HG03108 (cell line): ENCODE results near the gene TSHR.
"Not testable (repeated sequence)": the region's sequence is repeated elsewhere in the genome, so short reads cannot be mapped to it uniquely, and the experiment has no call there.

ENCODE experiments used
- ATAC-seq: cut with Tn5 transposase; IDR thresholded peaks from one replicate; pipeline ENCODE4 v1.9.1; 2021; ENCODE audit warnings: moderate library complexity; ENCODE audit not compliant: unreplicated experiment

The TSHR gene

DNA sequence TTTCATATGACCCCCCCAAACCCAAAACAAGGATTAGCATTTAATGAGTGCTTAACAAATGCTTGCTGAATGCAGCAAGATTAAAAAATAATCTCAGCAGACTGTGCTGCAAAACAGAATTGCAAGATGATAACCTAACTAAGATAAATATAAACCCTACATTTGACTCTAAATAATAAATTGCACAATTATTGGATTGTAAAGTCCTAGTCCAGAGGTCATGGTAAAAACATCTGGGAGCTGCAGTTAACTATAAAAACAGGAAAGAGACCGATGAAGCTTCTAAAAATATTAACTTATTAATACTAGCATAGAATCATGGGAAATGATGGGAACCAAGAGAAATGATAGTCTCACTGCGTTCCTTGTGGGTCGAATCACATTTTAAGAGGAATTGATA, 37.2 kb downstream of the TSHR start:
- no peak for ATAC-seq

DNA sequence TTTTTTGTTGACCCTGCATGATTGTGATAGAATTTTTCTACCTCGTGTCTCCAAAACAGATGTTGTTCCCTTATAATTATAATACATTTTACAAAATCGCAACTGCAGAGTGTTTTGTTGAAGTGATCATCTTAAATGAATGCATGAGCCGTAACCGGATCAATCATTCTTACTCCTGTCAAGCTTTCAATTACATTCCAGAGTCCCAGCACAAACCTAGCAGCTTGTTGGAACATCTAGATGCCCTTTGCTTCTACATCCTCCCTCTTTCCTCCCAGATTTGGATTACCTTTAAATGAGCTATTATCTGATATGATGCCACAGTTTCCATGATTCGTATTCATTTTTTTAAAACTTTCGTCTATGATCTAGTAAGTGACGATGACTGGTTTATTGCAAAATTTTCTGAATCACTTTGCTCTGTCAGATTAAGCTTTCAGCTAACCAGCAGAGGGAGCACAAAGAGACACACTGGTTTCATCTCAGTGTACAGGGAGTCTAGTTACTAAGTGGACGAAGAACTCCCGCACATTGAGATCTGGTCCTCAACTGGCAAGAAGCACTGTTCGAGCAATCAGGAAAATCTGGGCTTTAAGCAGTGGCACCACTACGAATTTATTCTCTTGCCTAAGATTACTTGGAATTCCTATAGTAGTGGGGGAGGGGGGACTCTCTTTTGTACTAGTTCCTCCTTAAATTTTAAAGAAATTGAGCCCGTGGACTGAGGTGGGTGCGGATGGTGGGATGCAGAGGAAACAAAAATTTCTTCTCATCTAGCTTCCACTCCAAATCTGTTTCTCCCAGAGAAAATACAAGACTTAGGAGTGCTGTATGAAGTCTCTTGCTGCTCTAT, 40.9 kb downstream of the TSHR start:
- ATAC-seq: peak; percentile 78

DNA sequence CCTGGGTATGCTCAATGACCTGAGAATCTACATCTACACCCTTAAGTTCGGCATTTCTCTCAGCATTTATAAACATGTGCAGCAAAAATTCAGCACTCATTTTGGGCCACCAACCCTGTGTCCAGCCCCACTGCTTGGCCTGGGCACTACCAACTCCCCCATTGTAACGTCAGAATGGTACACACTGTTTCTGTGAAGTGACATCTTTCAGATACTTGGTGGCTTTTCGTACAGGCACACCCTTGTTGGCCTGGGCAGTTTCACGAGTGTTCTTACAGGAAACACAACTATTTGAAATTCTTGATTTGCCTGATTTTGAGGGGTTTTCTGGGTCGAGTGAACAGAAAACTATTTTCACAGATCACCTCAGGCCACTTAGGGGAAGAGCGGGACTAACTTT, 46.0 kb downstream of the TSHR start:
- ATAC-seq: no peak

DNA sequence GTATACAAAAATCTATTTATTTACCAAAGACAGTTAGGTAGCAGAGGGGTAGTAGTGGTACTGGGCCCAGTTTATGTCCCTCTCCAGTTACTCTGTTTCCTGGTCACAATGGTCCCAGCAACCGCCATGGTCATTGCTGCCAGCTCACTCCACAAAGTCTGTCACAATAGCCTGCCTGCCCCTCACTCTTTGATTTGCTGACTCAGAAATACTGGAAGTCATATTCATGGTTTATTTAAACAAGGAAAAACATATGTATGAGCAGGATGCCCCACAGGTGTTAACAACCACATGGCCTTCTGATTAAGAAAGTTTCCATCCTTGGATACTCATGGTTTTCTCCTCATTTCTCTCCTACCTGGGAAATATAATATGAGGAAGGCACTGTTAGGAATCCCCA, 49.2 kb downstream of the TSHR start:
- ATAC-seq: no peak

DNA sequence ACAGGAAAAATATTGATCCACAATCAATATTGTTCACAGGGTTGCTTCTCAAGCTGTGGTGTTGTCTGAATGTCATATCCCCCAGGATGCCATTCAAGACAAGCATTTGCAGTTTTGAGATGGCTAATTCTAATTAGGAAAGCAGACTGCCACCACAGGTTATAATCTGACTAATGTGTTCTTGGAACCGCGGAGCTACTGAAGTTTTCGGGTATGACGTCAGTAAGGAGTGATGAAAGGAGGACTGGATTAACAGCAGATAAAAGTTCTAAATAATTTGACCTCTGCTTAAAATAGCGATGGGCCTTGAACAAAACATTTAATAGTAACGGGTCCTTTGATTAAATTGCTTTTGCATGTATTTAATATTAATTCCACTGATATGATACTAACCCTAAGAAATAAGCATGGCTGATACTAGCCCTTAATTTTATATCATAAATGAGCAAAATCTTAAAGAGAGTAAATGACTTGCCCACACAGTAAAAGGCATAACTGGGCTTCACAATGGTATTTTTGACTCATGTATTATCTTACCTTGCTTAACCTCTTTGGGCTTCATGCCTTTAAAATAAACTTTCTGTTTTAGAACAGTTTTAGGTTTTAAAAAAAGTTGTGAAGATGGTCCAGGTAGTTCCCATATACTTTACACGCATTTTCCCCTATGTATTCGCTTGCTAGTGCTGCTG, 50.3 kb downstream of the TSHR start:
- no peak for ATAC-seq

DNA sequence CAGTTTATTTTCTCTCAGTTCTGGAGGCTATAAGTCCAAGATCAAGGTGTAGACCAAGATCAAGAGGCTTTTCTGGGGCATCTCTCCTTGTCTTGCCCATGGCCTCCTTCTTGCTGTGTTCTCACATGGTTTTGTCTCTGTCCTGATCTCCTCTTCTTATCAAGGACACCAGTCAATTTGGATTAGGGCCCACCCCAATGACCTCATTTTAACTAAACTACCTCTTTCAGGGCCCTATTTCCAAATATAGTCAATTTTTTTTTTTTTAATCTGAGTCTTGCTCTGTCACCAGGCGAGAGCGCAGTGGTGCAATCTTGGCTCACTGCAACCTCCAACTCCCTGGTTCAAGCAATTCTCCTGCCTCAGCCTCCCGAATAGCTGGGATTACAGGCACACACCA, 50.8 kb downstream of the TSHR start:
- no peak for ATAC-seq

DNA sequence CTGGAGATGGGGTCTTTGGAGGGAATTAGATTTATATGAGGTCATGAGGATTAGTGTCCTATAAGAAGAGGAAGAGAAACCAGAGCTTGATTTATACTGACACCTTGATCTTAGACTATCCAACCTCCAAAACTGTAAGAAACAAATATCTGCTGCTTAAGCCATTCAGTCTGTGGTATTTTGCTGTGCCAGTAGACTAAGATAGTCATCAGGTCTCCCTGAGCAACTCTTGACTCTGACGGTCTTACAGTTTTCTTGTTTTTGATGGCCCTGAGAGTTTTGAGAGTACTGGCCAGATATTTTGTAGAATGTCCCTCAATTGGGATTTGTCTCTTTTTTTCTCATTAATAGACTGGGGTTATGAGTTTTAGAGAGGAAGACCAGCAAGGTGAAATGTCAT, 51.7 kb downstream of the TSHR start:
- no peak for ATAC-seq

DNA sequence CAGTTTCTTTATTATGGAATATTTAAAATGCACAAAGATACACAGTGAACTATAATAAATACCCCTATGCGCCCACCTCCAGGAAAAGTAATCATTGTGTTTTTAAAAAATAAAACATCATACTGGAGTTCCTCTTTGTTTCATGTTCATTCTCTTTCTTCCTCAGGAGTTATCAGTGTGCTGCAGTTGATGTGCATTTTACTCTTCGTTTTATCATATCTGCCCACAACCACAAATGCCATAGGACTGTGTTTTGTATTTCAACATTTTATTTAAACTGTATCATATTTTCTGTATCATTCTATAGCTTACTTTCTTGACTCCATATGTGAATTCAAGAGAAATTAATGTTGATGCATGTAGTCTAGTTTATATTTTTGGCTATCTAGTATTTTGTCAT, 53.9 kb downstream of the TSHR start:
- ATAC-seq: no peak

DNA sequence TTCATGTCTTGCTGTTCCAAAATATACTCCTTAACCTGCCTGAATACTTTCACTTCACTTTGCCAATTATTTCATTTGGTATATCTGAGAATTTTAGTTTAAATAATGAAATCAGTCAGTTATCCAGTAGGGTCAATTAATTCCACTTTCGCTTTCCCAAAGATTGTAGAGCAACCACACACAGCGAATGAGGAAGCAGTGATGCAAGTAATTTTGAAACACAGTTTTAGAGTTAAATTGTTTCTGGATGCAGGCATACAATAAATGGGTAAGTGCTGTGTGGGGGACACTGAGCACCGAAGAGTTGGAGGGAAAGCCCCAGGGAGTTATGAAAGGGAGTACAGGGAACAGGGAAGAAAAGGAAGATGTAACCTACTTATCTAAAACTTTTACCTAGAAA, 62.8 kb downstream of the TSHR start:
- ATAC-seq: no peak

DNA sequence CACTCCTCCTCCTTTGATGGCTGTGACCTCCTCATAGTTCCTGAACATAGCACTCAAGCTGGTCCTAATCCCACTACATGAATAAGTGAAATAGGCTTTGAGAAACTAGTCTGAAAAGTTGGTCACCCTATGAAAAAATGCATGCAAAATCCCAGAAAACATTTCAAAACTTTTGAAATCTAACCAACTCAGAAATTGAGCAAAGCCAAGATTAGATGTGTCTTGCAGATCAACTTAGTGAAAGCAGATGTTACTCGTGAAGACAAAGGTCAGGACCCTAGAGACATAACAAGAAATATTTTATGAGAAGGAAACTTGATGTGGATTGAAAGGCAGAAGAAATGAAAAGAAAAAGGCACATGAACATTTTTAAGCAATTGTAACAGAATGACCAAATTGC, 63.3 kb downstream of the TSHR start:
- ATAC-seq: no peak

DNA sequence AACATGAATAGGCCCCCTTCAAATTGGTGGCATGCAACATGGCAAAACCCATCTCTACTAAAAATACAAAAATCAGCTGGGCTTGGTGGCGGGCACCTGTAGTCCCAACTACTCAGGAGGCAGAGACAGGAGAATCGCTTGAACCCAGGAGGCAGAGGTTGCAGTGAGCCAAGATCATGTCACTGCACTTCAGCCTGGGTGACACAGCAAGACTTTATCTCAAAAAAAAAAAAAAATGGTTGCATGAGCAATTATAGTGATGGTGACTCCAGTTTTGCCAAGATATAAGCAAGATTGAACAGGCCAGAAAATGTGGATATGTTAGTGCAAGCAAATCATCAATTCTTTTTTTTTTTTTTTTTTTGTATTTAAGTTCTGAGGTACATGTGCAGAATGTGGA, 63.7 kb downstream of the TSHR start:
- ATAC-seq: not testable (repeated sequence)

DNA sequence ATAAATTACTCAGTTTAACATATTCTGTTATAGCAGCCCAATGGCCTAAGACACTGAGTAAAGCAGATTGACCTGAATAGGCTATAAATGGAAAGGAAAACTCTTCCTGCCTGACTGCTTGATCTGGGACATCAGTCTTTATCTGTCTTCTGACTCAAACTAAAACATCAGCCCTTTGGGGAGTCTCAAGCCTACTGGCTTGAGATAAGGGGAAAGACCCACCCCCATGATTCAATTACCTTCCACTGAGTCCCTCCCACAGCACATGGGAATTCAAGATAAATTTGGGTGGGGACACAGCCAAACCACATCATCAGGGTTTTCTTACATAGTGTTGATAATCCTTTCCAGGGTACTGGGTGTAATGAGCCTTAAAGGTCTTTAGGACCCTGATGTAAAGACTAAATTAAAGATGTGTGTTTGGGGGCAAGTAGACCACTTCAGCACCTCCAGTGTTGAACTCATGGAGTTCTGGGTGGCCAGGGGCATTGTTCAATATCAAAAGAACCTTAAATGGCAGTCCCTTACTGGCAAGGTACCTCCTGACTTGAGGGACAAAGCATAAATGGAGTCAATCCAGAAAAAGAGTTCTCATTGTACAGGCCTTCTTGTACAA, 67.8 kb downstream of the TSHR start:
- no peak for ATAC-seq

DNA sequence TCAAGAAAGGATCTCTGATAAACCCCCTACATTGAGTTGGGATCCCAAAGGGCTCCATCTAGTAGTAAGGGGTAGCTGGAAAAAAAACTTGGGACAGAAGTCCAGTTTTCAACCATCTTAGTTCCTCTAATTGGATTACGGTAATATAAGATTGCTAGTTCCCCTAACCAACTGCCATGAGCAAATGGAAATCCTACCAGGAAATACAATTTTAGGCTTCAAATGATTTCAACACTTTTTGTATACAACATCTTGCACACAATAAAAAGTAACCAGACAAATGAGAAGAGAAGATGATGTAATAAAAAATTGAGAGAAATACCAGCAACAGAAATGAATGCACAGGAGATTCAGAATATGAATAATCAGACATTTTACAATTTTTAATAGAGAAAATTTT, 73.0 kb downstream of the TSHR start:
- ATAC-seq: no peak

DNA sequence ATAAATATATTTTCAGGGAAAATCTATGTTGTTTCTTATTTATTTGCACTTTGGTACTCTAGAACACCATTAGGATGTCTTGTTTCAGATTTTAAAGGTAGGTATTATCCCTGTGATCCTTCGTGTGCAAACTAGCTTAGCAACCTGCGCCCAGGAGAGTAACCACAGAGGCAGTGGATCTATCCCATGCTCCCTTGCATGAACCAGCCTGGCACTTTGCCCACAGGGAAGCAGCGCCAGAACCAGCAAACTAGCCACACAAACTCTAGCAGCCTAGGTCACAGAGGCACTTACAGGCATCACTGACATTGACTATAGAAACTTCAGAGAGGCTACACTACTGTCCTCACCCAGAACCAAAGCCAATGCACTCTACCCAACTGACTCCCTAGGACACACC, 76.1 kb downstream of the TSHR start:
- no peak for ATAC-seq

DNA sequence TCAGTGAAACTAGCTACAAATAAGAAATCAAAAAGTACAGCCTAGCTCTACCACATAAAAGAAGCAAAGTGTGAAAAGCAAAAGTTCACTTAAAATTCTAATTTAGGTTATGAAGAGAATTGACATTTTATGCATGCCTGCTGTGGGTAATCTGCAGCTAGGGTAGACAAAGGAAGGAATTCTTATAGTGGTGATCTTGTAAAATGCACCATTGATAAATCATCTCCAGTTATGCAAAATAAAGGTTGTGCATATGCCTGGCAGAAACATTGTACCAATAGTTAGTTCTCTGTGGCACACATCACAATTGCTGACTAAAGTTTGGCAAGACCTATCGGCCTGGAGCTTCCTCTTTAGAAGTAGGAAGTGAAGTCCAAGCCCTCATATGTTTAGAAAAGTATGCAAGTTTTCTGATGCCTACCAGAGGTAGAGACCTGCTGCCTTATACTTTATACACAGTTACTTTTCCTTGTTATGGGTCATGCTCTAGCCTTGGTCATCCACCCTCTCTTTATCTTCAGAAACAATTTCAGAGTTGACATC, 78.3 kb downstream of the TSHR start:
- ATAC-seq: no peak

DNA sequence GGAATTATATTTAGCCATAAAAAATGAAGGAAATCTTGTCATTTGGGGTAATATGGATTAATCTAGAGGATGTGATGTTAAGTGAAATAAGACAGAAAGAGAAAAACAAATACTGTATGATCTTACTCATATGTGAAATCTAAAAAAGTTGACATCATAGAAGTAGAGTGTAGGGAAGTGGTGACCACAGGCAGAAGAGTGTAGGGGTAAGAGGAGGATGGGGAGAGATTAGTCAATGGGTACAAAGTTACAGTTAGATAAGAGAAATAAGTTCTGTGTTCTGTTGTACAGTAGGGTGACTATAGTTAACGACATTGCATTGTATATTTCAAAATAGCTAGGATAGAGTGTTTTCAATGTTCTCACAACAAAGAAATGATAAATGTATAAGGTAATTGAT, 87.0 kb downstream of the TSHR start:
- no peak for ATAC-seq

DNA sequence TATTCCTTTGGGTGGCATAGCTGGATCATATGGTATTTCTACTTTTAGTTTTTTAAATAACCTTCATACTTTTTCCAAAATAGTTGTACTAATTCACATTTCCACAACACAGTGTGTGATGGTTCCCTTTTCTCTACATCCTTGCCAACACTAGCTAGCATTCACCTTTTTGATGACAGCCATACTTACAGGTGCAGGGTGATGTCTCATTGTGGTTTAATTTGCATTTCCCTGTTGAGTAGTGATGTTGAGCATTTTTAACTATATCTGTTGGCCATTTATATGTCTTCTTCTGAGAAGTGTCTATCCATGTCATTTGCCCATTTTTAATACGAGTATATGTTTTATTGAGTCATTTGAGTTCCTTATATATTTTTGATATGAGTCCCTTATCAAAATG, 96.1 kb downstream of the TSHR start:
- ATAC-seq: no peak

DNA sequence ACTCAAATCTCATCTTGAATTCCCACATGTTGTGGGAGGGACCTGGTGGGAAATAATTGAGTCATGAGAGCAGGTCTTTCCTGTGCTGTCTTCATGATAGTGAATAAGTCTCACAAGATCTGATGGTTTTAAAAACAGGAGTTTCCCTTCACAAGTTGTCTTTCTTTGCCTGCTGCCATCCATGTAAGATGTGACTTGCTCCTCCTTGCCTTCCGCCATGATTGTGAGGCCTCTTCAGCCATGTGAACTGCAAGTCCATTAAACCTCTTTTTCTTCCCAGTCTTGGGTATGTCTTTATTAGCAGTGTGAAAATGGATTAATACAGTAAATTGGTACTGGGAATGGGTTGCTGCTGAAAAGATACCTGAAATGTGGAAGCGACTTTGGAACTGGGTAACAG, 98.6 kb downstream of the TSHR start:
- ATAC-seq: not testable (repeated sequence)

DNA sequence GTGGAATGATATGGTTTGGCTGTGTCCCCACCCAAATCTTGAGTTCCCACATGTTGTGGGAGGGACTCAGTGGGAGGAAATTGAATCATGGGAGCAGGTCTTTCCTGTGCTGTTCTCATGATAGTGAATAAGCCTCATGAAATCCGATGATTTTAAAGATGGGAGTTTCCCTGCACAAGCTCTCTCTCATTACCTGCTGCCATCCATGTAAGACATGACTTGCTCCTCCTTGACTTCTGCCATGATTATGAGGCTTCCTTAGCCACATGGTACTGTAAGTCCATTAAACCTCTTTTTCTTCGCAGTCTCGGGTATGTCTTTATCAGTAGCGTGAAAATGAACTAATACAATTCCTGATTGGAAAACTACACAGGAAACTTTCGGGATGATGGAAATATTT, 100.5 kb downstream of the TSHR start:
- ATAC-seq: no peak

DNA sequence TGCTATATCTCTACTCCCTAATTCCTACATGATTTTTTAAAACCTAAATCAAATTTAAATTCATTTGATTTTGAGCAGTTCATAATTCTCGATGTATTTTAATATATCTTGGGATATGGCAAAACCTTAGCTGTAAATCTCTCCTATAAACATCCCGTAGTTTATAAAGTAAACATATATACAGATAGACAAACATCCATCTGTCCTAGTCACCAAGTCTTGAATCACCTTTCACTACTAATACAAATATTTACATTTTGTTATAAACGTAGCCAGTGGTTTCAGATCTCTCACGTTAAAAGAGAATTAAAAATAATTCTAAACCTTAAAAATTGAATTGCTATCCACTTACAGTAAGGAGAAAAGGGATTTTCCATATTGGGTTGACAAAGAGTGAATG, 107.0 kb downstream of the TSHR start:
- no peak for ATAC-seq

DNA sequence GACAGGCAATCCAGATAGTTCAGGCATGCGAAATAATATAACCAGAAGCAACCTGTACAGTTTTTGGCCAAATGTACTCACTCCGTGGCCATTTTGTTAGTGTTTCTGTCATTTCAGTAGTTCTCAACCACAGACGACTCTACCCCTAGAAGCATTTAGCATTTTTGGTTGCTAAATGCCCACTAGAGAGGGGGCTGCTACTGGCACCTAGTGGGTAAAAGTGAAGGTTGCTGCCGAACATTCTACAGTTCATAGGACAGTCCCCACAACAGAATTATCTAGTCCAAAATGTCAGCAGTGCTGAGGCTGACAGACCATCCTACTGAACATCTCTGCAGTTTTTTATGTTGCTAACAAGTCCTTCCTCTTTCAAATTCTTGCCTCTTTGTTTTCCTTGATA, 107.4 kb downstream of the TSHR start:
- no peak for ATAC-seq

DNA sequence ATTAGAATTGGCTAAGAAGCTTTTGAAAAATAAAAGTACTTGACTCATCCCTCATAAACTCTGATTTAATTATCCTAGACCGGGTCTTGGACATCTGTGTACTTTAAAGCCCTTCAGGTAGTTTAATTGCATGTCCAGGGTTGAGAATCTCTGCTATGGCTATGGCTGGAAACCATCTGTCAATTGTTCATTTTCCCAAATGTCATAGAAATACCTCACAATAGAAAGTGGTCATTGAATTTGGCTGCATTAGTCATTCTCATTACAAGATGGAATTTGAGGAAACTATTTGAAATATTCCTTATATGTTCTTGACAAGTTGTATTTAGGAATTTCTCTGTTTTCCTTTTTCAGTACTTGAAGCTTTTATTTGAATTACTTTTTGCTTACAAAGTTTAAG, 111.3 kb downstream of the TSHR start:
- no peak for ATAC-seq
